Measurements from ENCODE around the gene PHLDB1. TPM values are rescaled to one million over a fixed set of nuclear protein-coding genes. Genes with fewer than 3 reads are reported as not detected.
"Not testable (repeated sequence)": the region's sequence is repeated elsewhere in the genome, so short reads cannot be mapped to it uniquely, and the experiment has no call there.

PHLDB1 gene
- polyA plus RNA-seq, 4 donors: 103 to 191 (median 146) TPM

GRCh38 chr11:118677977-118678376, 70.6 kb downstream of the PHLDB1 start:
- DNase-seq (ENCODE audit: low read depth in 4 of 4, low spot score in 2 of 4): no peak

GRCh38 chr11:118678908-118679307, 71.5 kb downstream of the PHLDB1 start:
- not testable (repeated sequence) for DNase-seq (ENCODE audit: low read depth in 4 of 4, low spot score in 2 of 4)

- no peak for DNase-seq (ENCODE audit: low read depth in 4 of 4, low spot score in 2 of 4)
These were observed 72.1 kb downstream of the PHLDB1 start, which contains the start of gene TREH for GRCh38 chr11:118679483-118679882. Gene TREH, minus strand, starts transcription at chr11:118679650. Its CDS starts 23 bp downstream, at chr11:118679627.

GRCh38 chr11:118682372-118682771, 75.0 kb downstream of the PHLDB1 start:
- DNase-seq (ENCODE audit: low read depth in 4 of 4, low spot score in 2 of 4): no peak

GRCh38 chr11:118682939-118683338, 75.5 kb downstream of the PHLDB1 start:
- DNase-seq (ENCODE audit: low read depth in 4 of 4, low spot score in 2 of 4): not testable (repeated sequence)

- no peak for DNase-seq (ENCODE audit: low read depth in 4 of 4, low spot score in 2 of 4)
These were observed 76.8 kb downstream of the PHLDB1 start for GRCh38 chr11:118684187-118684586.

- DNase-seq (ENCODE audit: low read depth in 4 of 4, low spot score in 2 of 4): no peak
These were observed 80.5 kb downstream of the PHLDB1 start for GRCh38 chr11:118687906-118688305.

- not testable (repeated sequence) for DNase-seq (ENCODE audit: low read depth in 4 of 4, low spot score in 2 of 4)
These were observed 80.9 kb downstream of the PHLDB1 start for GRCh38 chr11:118688339-118688738.

- no peak for DNase-seq (ENCODE audit: low read depth in 4 of 4, low spot score in 2 of 4)
These were observed 81.6 kb downstream of the PHLDB1 start for GRCh38 chr11:118688851-118689502.

- DNase-seq (ENCODE audit: low read depth in 4 of 4, low spot score in 2 of 4): no peak
These were observed 82.1 kb downstream of the PHLDB1 start for GRCh38 chr11:118689503-118689851.

- peak; percentile 65 to 91 (median 86) for DNase-seq (ENCODE audit: low read depth in 4 of 4, low spot score in 2 of 4)
These were observed 82.6 kb downstream of the PHLDB1 start for GRCh38 chr11:118689852-118690552.

- DNase-seq (ENCODE audit: low read depth in 4 of 4, low spot score in 2 of 4): no peak
These were observed 83.3 kb downstream of the PHLDB1 start for GRCh38 chr11:118690553-118691304.

- DNase-seq (ENCODE audit: low read depth in 4 of 4, low spot score in 2 of 4): no peak
These were observed 84.8 kb downstream of the PHLDB1 start for GRCh38 chr11:118691926-118692830.

GRCh38 chr11:118694185-118694584, 86.8 kb downstream of the PHLDB1 start:
- no peak for DNase-seq (ENCODE audit: low read depth in 4 of 4, low spot score in 2 of 4)

- DNase-seq (ENCODE audit: low read depth in 4 of 4, low spot score in 2 of 4): no peak
These were observed 87.4 kb downstream of the PHLDB1 start for GRCh38 chr11:118694771-118695170.

- DNase-seq (ENCODE audit: low read depth in 4 of 4, low spot score in 2 of 4): no peak
These were observed 89.3 kb downstream of the PHLDB1 start for GRCh38 chr11:118696673-118697226.

- DNase-seq (ENCODE audit: low read depth in 4 of 4, low spot score in 2 of 4): no peak
These were observed 89.9 kb downstream of the PHLDB1 start for GRCh38 chr11:118697346-118697745.

- DNase-seq (ENCODE audit: low read depth in 4 of 4, low spot score in 2 of 4): no peak
These were observed 92.2 kb downstream of the PHLDB1 start for GRCh38 chr11:118699506-118700220.

GRCh38 chr11:118703563-118704106, 96.2 kb downstream of the PHLDB1 start:
- DNase-seq (ENCODE audit: low read depth in 4 of 4, low spot score in 2 of 4): no peak

Measured in left renal cortex interstitium (tissue), 4 donors.